Fibroblast of lung (primary cell): ENCODE results near the gene ASF1A. TPM values are rescaled to one million over a fixed set of nuclear protein-coding genes. Genes with fewer than 3 reads are reported as not detected.

Experiments used
- DNase-seq, 2 donors: peaks; one replicate each; pipeline versions ENCODE4 v3.0.0 to v3.0.0-alpha.2; 2010; ENCODE audit warnings: low read depth in 2 of 2
- H2AFZ ChIP-seq: 2 replicates; pipeline ENCODE4 v1.5.1; 2012; ENCODE audit warnings: low read length, control low read depth, inconsistent platforms
- H3K27ac ChIP-seq: 2 replicates; pipeline ENCODE4 v1.5.1; 2011; ENCODE audit warnings: low read length, control low read depth; ENCODE audit not compliant: insufficient read depth
- H3K27me3 ChIP-seq: 2 replicates; pipeline ENCODE4 v1.5.1; 2011; ENCODE audit warnings: mild to moderate bottlenecking, low read length; ENCODE audit not compliant: control insufficient read depth, insufficient read depth
- H3K36me3 ChIP-seq: 2 replicates; pipeline ENCODE4 v1.5.1; 2011; ENCODE audit warnings: low read length; ENCODE audit not compliant: control insufficient read depth, insufficient read depth
- H3K4me1 ChIP-seq: 2 replicates; pipeline ENCODE4 v1.5.1; 2011; ENCODE audit warnings: low read length; ENCODE audit not compliant: control insufficient read depth, insufficient read depth; ENCODE audit errors: extremely low read depth
- H3K4me2 ChIP-seq: 2 replicates; pipeline ENCODE4 v1.5.1; 2011; ENCODE audit warnings: low read length, control low read depth; ENCODE audit not compliant: insufficient read depth; ENCODE audit errors: extremely low read depth
- H3K4me3 ChIP-seq, 4 experiments: fragments of 200-600 bp in 1 of 4; sonication (generic) in 1 of 4; replicated peaks in 1 of 4; 2 replicates each; pipeline ENCODE4 v1.5.1; 2011 to 2016; ENCODE audit warnings: low read length in 4 of 4, low read depth in 3 of 4, mild to moderate bottlenecking in 3 of 4, control low read depth in 2 of 4, inconsistent platforms in 1 of 4, mixed read lengths in 1 of 4; ENCODE audit not compliant: insufficient read depth in 1 of 4; ENCODE audit errors: control extremely low read depth in 1 of 4
- H3K79me2 ChIP-seq: 2 replicates; pipeline ENCODE4 v1.5.1; 2012; ENCODE audit warnings: mild to moderate bottlenecking, low read length, inconsistent platforms; ENCODE audit not compliant: control insufficient read depth, insufficient read depth
- H3K9ac ChIP-seq: 2 replicates; pipeline ENCODE4 v1.5.1; 2011; ENCODE audit warnings: mild to moderate bottlenecking, low read length, control low read depth; ENCODE audit not compliant: insufficient read depth
- H3K9me3 ChIP-seq: 2 replicates; pipeline ENCODE4 v1.5.1; 2012; ENCODE audit warnings: low read depth, low read length; ENCODE audit not compliant: control insufficient read depth, insufficient read depth
- H4K20me1 ChIP-seq: 2 replicates; pipeline ENCODE4 v1.5.1; 2011; ENCODE audit warnings: low read length; ENCODE audit not compliant: control insufficient read depth, insufficient read depth; ENCODE audit errors: extremely low read depth
- EZH2 ChIP-seq: IDR thresholded peaks from 2 replicates; pipeline ENCODE4 v1.5.1; 2012; ENCODE audit warnings: low read length, control low read depth, mild to moderate bottlenecking; ENCODE audit errors: missing control alignments
- polyA plus RNA-seq, 2 donors: library from polyadenylated mRNA; depleted of rRNA in 1 of 2; stranded (reverse) in 1 of 2; unstranded in 1 of 2; fragments of >200 nt; gene quantifications; 2 replicates each; pipeline ENCODE4 v1.2.1, GENCODE V29; 2011 to 2012; ENCODE audit warnings: missing spikeins in 1 of 2
- total RNA-seq: library from RNA; depleted of rRNA; stranded (reverse); fragments of >200 nt; gene quantifications from 2 replicates; pipeline ENCODE4 v1.2.1, GENCODE V29; 2014
- TF ChIP-seq, protein P1 (sequence below), 2 donors: IDR thresholded peaks in 1 of 2; conservative IDR thresholded peaks in 1 of 2; 1 replicate in 1 of 2; 2 replicates in 1 of 2; pipeline ENCODE4 v1.5.1; 2011 to 2012; ENCODE audit warnings: low read length in 2 of 2, control low read depth in 1 of 2, inconsistent platforms in 1 of 2, low read depth in 1 of 2, mild to moderate bottlenecking in 1 of 2

ASF1A gene
- total and polyA plus RNA-seq, 2 donors (not counting 1 experiment from before 2014, with no cell fraction given) = 16.5 to 20.3 TPM

DNA sequence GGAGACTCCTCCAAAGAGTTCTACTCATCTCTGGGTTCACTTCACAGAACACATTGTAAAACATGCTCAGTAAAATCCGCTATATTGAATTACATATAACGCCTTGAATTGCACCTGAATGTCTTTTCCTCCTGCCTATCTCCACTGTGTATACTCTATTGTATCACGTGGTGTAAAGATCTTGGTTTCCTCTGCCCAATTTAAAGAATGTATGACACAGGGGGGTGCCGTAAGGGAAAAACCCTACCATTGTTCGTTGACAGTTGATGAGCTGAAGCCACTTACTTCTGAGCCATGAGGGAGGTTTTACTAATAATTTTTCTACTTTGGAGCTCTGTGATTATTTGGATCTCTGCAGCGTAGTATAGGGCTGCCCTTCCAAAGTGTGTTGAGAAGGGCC is 6.0 kb downstream of the ASF1A start:
- H3K4me2 ChIP-seq = no peak overlapping the region
- H4K20me1 ChIP-seq = no peaks in the 10 kb centered on the region
- H3K79me2 ChIP-seq = peaks cover 50% of the 10 kb centered on the region
- no peak overlapping the region for H2AFZ ChIP-seq
- H3K4me1 ChIP-seq = peaks cover 2% of the 10 kb centered on the region
- H3K36me3 ChIP-seq = no peaks in the 10 kb centered on the region
- H3K4me3 ChIP-seq = no peak overlapping the region
- H3K9me3 ChIP-seq = no peaks in the 10 kb centered on the region
- H3K9ac ChIP-seq = no peak overlapping the region
- no peak overlapping the region for H3K27ac ChIP-seq
- no peak for DNase-seq
- no peaks in the 10 kb centered on the region for H3K27me3 ChIP-seq
- TF ChIP-seq, protein P1, sequence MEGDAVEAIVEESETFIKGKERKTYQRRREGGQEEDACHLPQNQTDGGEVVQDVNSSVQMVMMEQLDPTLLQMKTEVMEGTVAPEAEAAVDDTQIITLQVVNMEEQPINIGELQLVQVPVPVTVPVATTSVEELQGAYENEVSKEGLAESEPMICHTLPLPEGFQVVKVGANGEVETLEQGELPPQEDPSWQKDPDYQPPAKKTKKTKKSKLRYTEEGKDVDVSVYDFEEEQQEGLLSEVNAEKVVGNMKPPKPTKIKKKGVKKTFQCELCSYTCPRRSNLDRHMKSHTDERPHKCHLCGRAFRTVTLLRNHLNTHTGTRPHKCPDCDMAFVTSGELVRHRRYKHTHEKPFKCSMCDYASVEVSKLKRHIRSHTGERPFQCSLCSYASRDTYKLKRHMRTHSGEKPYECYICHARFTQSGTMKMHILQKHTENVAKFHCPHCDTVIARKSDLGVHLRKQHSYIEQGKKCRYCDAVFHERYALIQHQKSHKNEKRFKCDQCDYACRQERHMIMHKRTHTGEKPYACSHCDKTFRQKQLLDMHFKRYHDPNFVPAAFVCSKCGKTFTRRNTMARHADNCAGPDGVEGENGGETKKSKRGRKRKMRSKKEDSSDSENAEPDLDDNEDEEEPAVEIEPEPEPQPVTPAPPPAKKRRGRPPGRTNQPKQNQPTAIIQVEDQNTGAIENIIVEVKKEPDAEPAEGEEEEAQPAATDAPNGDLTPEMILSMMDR (conservative IDR thresholded peaks at IDR 0.05 in 1 of 2, IDR thresholded peaks at IDR 0.05 in 1 of 2; ENCODE audit: low read depth in 1 of 2, low read length in 2 of 2) = no peak
- TF ChIP-seq EZH2 = no peak

DNA sequence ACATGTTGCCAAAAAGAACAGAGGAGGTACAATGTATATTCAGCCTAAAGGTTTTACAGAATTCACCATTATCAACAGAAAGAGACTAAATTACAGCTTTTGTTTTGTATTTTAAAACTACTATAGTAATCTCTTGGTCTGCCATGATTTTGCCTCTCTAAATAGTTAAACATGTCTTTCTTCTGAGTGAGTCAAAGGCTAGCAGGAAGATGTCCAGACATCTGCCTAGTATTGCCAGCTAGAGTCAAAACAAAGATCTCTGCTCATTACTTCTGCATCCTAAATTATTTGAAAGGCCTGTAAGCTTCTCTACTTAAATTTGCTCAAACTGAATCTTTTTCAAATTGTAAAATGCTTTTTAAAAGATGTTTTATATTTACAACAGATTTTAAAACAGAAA is 8.8 kb downstream of the ASF1A start:
- H3K4me2 ChIP-seq = no peak overlapping the region
- H3K79me2 ChIP-seq = peaks cover 28% of the 10 kb centered on the region
- H3K27ac ChIP-seq = no peak overlapping the region
- H3K27me3 ChIP-seq = no peaks in the 10 kb centered on the region
- H3K4me3 ChIP-seq = no peak overlapping the region
- no peaks in the 10 kb centered on the region for H4K20me1 ChIP-seq
- TF ChIP-seq EZH2 = no peak
- TF ChIP-seq, protein P1 (conservative IDR thresholded peaks at IDR 0.05 in 1 of 2, IDR thresholded peaks at IDR 0.05 in 1 of 2; ENCODE audit: low read depth in 1 of 2, low read length in 2 of 2) = no peak
- no peak overlapping the region for H2AFZ ChIP-seq
- H3K4me1 ChIP-seq = no peaks in the 10 kb centered on the region
- H3K9ac ChIP-seq = no peak overlapping the region
- H3K36me3 ChIP-seq = no peaks in the 10 kb centered on the region
- H3K9me3 ChIP-seq = no peaks in the 10 kb centered on the region
- DNase-seq = peak; percentile 12 to 65

DNA sequence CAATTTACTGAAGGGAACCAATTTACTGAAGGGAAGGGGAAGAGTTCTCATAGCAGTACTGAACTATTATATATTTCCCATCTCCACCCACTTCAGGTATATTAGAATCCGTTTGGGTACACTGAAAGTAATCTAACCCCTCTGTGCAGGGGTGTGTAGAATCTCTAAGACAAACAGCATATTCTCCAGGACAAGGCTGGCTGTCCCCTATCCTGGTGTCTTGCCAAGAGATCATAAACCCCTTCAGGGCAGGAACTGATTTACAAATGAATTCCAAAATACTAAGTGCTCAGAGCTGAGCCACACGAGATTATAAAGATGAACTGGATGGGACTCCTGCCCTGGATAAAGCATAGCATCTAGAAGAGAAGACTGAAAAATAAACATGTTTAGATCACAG is 9.2 kb downstream of the ASF1A start:
- H3K9ac ChIP-seq = no peak overlapping the region
- H3K79me2 ChIP-seq = peaks cover 24% of the 10 kb centered on the region
- H3K4me3 ChIP-seq = no peak overlapping the region
- TF ChIP-seq, protein P1 (conservative IDR thresholded peaks at IDR 0.05 in 1 of 2, IDR thresholded peaks at IDR 0.05 in 1 of 2; ENCODE audit: low read depth in 1 of 2, low read length in 2 of 2) = no peak
- TF ChIP-seq EZH2 = no peak
- H3K4me1 ChIP-seq = no peaks in the 10 kb centered on the region
- no peak overlapping the region for H2AFZ ChIP-seq
- H3K27ac ChIP-seq = no peak overlapping the region
- H3K36me3 ChIP-seq = no peaks in the 10 kb centered on the region
- H3K9me3 ChIP-seq = no peaks in the 10 kb centered on the region
- no peaks in the 10 kb centered on the region for H4K20me1 ChIP-seq
- H3K4me2 ChIP-seq = no peak overlapping the region
- no peaks in the 10 kb centered on the region for H3K27me3 ChIP-seq
- no peak for DNase-seq
